Measurements from ENCODE around the gene XYLT1.

Gene XYLT1

DNA sequence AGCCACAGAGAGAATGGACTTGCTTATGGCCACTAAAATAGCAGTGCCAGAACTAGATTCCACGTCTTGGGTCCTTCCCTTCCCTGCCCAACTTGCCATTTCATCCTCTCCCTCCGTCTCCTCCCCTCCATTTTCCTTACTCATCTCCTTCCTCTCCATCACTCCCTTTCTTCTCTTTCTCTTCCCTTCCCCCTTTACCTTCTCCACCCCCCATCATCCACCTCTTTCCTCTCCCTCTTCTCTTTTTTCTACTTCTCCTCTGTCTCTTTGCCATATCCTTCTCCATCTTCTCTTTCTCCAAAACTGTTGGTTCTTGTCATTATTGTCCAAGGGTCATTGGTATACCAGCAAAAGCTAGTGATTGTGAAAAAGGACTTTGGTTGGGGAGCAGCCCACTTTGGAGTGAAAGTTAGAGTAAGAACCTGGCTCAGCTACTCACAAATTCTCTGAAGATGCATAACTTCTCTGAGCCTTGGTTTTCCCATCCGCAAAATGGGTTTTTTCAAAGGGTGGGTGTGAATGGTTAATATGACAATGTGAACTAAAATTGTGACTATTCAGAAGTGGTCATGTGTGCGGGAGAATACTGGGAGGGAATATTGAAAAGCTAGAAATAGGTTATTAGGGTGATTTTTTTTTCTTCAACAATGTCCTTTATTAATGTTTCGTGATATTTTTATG, 393.8 kb downstream of the XYLT1 start:
- no peaks in the 10 kb centered on the region for H3K36me3 ChIP-seq (ENCODE audit: insufficient read depth, low read length)
- H3K27me3 ChIP-seq (ENCODE audit: insufficient read depth, low read length), result peaks cover 33% of the 10 kb centered on the region; the same call in 1 of the 2 replicates
- no peaks in the 10 kb centered on the region for H3K79me2 ChIP-seq (ENCODE audit: control insufficient read depth, insufficient read depth, low read length, unreplicated experiment)
- H3K27ac ChIP-seq (ENCODE audit: low read depth, low read length), result no peak overlapping the region
- H3K4me1 ChIP-seq (ENCODE audit: control insufficient read depth, insufficient read depth, low read length, unreplicated experiment), result no peaks in the 10 kb centered on the region
- no peak overlapping the region for H2AFZ ChIP-seq (ENCODE audit: low read length, unreplicated experiment)
- no peak overlapping the region for H3K4me3 ChIP-seq (ENCODE audit: low read depth, low read length)

DNA sequence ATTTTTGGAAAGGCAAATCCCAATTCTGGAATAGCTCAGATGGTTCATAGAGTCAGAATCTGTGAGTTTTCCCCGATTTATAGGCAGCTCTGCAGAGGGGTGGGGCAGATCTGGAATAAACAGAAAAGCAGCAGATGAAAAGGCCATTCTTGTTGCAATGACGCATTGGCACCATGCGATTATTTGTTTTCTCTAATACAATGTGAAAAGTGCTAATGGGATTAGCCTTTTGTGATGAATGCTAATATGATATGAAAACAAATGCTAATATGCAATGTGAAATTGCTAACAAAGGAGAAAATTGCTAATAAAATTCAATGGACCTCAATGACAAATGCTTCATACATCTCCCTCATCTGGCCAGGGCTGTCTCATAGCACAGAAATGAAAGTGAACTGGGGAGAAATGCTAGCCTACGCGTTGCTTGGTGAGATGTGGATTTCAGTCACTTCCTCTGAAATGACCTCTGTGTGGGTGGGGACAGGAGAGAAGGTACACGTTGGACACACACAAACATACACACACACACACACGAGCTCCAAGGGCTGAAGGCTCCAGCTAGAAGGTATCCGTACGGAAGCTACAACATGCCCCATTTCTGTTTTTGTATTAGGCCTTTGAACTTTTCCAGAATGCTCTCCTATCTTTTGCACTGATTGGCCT, 394.5 kb downstream of the XYLT1 start:
- no peaks in the 10 kb centered on the region for H3K4me1 ChIP-seq (ENCODE audit: control insufficient read depth, insufficient read depth, low read length, unreplicated experiment)
- no peaks in the 10 kb centered on the region for H3K79me2 ChIP-seq (ENCODE audit: control insufficient read depth, insufficient read depth, low read length, unreplicated experiment)
- H3K4me3 ChIP-seq (ENCODE audit: low read depth, low read length), result no peak overlapping the region
- H3K27ac ChIP-seq (ENCODE audit: low read depth, low read length), result no peak overlapping the region
- no peak overlapping the region for H2AFZ ChIP-seq (ENCODE audit: low read length, unreplicated experiment)
- no peaks in the 10 kb centered on the region for H3K36me3 ChIP-seq (ENCODE audit: insufficient read depth, low read length)
- peaks cover 29% of the 10 kb centered on the region; the same call in 1 of the 2 replicates for H3K27me3 ChIP-seq (ENCODE audit: insufficient read depth, low read length)

DNA sequence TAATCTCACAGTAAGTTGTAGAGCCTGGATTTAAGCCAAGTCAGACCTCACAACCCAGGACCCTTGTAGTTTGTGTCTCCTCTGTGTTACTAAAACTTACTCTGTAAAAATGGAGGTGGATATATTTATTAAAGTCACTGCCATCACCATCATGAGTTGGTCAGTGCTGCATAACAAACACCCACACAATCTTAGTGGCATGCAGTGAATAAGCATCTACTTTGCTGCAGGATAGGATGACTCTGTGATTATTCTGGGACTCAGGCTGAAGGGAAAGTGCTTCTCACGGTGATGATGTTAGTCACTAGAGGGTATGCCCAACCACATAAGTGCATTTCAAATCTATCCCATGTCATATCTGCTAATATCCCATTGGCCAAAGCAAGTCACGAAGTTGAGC, 398.7 kb downstream of the XYLT1 start:
- no peaks in the 10 kb centered on the region for H3K36me3 ChIP-seq (ENCODE audit: insufficient read depth, low read length)
- H3K4me1 ChIP-seq (ENCODE audit: control insufficient read depth, insufficient read depth, low read length, unreplicated experiment), result no peaks in the 10 kb centered on the region
- H3K4me3 ChIP-seq (ENCODE audit: low read depth, low read length), result no peak overlapping the region

GRCh38 chr16:17070882-17071592, 399.7 kb downstream of the XYLT1 start:
- Histone ChIP-seq H3K4me1 (ENCODE audit: control insufficient read depth, insufficient read depth, low read length, unreplicated experiment) (no peaks in the 10 kb centered on the region), H3K4me3 (ENCODE audit: low read depth, low read length) (no peak overlapping the region), H3K27ac (ENCODE audit: low read depth, low read length) (no peak overlapping the region), H3K36me3 (ENCODE audit: insufficient read depth, low read length) (no peaks in the 10 kb centered on the region), H3K27me3 (ENCODE audit: insufficient read depth, low read length) (peaks cover 21% of the 10 kb centered on the region; the same call in 1 of the 2 replicates), H3K79me2 (ENCODE audit: control insufficient read depth, insufficient read depth, low read length, unreplicated experiment) (no peaks in the 10 kb centered on the region), H2AFZ (ENCODE audit: low read length, unreplicated experiment) (no peak overlapping the region)

More for the DNA sequence above, 398.7 kb downstream of the XYLT1 start:
- H3K27me3 ChIP-seq (ENCODE audit: insufficient read depth, low read length), result peaks cover 21% of the 10 kb centered on the region; the same call in 1 of the 2 replicates
- no peaks in the 10 kb centered on the region for H3K79me2 ChIP-seq (ENCODE audit: control insufficient read depth, insufficient read depth, low read length, unreplicated experiment)
- no peak overlapping the region for H2AFZ ChIP-seq (ENCODE audit: low read length, unreplicated experiment)
- no peak overlapping the region for H3K27ac ChIP-seq (ENCODE audit: low read depth, low read length)

- H3K4me3 ChIP-seq (ENCODE audit: low read depth, low read length), result no peak overlapping the region
- H3K4me1 ChIP-seq (ENCODE audit: control insufficient read depth, insufficient read depth, low read length, unreplicated experiment), result no peaks in the 10 kb centered on the region
- no peak overlapping the region for H2AFZ ChIP-seq (ENCODE audit: low read length, unreplicated experiment)
- no peak overlapping the region for H3K27ac ChIP-seq (ENCODE audit: low read depth, low read length)
- H3K79me2 ChIP-seq (ENCODE audit: control insufficient read depth, insufficient read depth, low read length, unreplicated experiment), result no peaks in the 10 kb centered on the region
- H3K36me3 ChIP-seq (ENCODE audit: insufficient read depth, low read length), result no peaks in the 10 kb centered on the region
- H3K27me3 ChIP-seq (ENCODE audit: insufficient read depth, low read length), result peaks cover 19% of the 10 kb centered on the region; the same call in 1 of the 2 replicates
Observed at GRCh38 chr16:17069681-17070080, 401.1 kb downstream of the XYLT1 start.

DNA sequence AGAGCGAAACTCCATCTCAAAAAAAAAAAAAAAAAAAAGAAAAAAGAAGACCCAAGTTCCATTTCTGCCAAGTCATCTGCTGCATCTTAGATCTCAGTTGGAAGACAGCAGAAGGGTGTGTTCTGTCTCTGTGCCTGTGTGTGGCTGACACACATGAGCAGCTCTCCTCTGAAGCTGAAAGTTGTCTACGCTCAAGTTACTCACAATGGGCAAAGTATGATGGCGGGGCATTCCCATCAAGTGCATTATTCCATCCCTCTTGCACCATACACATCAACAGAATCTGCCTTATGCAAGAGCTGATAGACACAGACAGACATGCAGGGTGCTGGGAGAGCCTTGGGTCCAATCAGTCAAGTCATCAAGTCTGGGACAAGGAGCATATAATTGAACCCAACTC, 402.2 kb downstream of the XYLT1 start:
- H2AFZ ChIP-seq (ENCODE audit: low read length, unreplicated experiment), result no peak overlapping the region
- H3K27me3 ChIP-seq (ENCODE audit: insufficient read depth, low read length), result peaks cover 13% of the 10 kb centered on the region; the same call in 1 of the 2 replicates
- no peaks in the 10 kb centered on the region for H3K36me3 ChIP-seq (ENCODE audit: insufficient read depth, low read length)
- H3K79me2 ChIP-seq (ENCODE audit: control insufficient read depth, insufficient read depth, low read length, unreplicated experiment), result no peaks in the 10 kb centered on the region
- H3K27ac ChIP-seq (ENCODE audit: low read depth, low read length), result no peak overlapping the region
- no peak overlapping the region for H3K4me3 ChIP-seq (ENCODE audit: low read depth, low read length)
- no peaks in the 10 kb centered on the region for H3K4me1 ChIP-seq (ENCODE audit: control insufficient read depth, insufficient read depth, low read length, unreplicated experiment)

DNA sequence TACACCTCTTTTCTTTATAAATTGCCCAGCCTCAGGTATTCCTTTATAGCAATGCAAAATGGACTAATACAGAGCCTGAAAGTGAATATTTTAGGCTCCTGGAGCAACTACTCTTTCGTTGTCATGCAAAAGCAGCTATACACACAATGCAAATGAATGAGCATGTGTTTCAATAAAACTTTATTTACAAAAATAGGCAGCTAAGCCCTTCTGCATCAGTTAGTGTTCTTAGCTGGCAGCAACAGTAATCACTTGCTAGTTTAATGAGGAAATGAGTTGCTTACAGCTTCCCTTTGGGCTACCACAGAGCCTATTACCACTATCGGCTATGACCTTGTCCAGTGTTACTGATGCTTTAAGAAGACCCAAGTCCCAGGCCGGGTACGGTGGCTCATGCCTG, 402.9 kb downstream of the XYLT1 start:
- Histone ChIP-seq H2AFZ (ENCODE audit: low read length, unreplicated experiment) (no peak overlapping the region), H3K27ac (ENCODE audit: low read depth, low read length) (no peak overlapping the region), H3K4me3 (ENCODE audit: low read depth, low read length) (no peak overlapping the region), H3K36me3 (ENCODE audit: insufficient read depth, low read length) (no peaks in the 10 kb centered on the region), H3K79me2 (ENCODE audit: control insufficient read depth, insufficient read depth, low read length, unreplicated experiment) (no peaks in the 10 kb centered on the region), H3K27me3 (ENCODE audit: insufficient read depth, low read length) (peaks cover 9% of the 10 kb centered on the region; the same call in 1 of the 2 replicates), H3K4me1 (ENCODE audit: control insufficient read depth, insufficient read depth, low read length, unreplicated experiment) (no peaks in the 10 kb centered on the region)

- Histone ChIP-seq H2AFZ (ENCODE audit: low read length, unreplicated experiment) (no peak overlapping the region), H3K4me3 (ENCODE audit: low read depth, low read length) (no peak overlapping the region), H3K27me3 (ENCODE audit: insufficient read depth, low read length) (peaks cover 12% of the 10 kb centered on the region; the same call in 1 of the 2 replicates), H3K4me1 (ENCODE audit: control insufficient read depth, insufficient read depth, low read length, unreplicated experiment) (no peaks in the 10 kb centered on the region), H3K36me3 (ENCODE audit: insufficient read depth, low read length) (no peaks in the 10 kb centered on the region), H3K27ac (ENCODE audit: low read depth, low read length) (no peak overlapping the region), H3K79me2 (ENCODE audit: control insufficient read depth, insufficient read depth, low read length, unreplicated experiment) (no peaks in the 10 kb centered on the region)
Observed at GRCh38 chr16:17063201-17064139, 407.3 kb downstream of the XYLT1 start.

DNA sequence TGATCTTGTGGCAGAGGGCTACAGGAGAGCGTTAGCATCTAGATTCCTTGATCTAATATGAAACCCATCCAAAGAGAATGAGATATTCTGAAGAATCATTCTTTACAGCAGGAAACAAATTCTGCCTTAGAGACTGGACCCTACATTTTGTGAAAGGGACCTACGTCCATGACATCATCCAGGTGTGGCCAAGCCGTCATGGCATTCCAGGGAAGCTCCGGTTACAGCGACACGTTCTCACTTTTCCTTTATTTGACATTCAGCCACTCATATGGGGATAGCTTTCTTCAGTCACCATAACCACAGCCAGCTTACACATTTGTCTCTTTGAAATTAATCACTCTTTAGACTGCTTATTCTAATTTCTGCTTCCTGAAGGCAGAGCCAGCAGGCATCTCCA, 408.1 kb downstream of the XYLT1 start:
- Histone ChIP-seq H2AFZ (ENCODE audit: low read length, unreplicated experiment) (no peak overlapping the region), H3K36me3 (ENCODE audit: insufficient read depth, low read length) (no peaks in the 10 kb centered on the region), H3K27ac (ENCODE audit: low read depth, low read length) (no peak overlapping the region), H3K4me3 (ENCODE audit: low read depth, low read length) (no peak overlapping the region), H3K27me3 (ENCODE audit: insufficient read depth, low read length) (peaks cover 12% of the 10 kb centered on the region; the same call in 1 of the 2 replicates), H3K4me1 (ENCODE audit: control insufficient read depth, insufficient read depth, low read length, unreplicated experiment) (no peaks in the 10 kb centered on the region), H3K79me2 (ENCODE audit: control insufficient read depth, insufficient read depth, low read length, unreplicated experiment) (no peaks in the 10 kb centered on the region)

- no peak overlapping the region for H3K4me3 ChIP-seq (ENCODE audit: low read depth, low read length)
- H3K27me3 ChIP-seq (ENCODE audit: insufficient read depth, low read length), result peaks cover 12% of the 10 kb centered on the region; the same call in 1 of the 2 replicates
- no peaks in the 10 kb centered on the region for H3K79me2 ChIP-seq (ENCODE audit: control insufficient read depth, insufficient read depth, low read length, unreplicated experiment)
- no peak overlapping the region for H2AFZ ChIP-seq (ENCODE audit: low read length, unreplicated experiment)
- H3K4me1 ChIP-seq (ENCODE audit: control insufficient read depth, insufficient read depth, low read length, unreplicated experiment), result no peaks in the 10 kb centered on the region
- no peaks in the 10 kb centered on the region for H3K36me3 ChIP-seq (ENCODE audit: insufficient read depth, low read length)
- no peak overlapping the region for H3K27ac ChIP-seq (ENCODE audit: low read depth, low read length)
Observed at GRCh38 chr16:17061326-17061725, 409.4 kb downstream of the XYLT1 start.

Data from ACC112 (cell line).